Measurements from ENCODE around the gene EHMT2.

- no peak for TF ChIP-seq CTCF (IDR thresholded peaks at IDR 0.05)
- TF ChIP-seq POLR2A (IDR thresholded peaks at IDR 0.05): no peak
Measured at GRCh38 chr6:31875877-31876276, 21.6 kb downstream of the EHMT2 start.
